ENCODE data around the gene EDRF1. TPM values are rescaled to one million over a fixed set of nuclear protein-coding genes. Genes with fewer than 3 reads are reported as not detected.
A peak's percentile ranks its signal among the peaks of the same experiment; 100 is the strongest.

The EDRF1 gene
- total and polyA plus RNA-seq, 12 donors = 8.1 to 35.9 (median 18.6) TPM

DNA sequence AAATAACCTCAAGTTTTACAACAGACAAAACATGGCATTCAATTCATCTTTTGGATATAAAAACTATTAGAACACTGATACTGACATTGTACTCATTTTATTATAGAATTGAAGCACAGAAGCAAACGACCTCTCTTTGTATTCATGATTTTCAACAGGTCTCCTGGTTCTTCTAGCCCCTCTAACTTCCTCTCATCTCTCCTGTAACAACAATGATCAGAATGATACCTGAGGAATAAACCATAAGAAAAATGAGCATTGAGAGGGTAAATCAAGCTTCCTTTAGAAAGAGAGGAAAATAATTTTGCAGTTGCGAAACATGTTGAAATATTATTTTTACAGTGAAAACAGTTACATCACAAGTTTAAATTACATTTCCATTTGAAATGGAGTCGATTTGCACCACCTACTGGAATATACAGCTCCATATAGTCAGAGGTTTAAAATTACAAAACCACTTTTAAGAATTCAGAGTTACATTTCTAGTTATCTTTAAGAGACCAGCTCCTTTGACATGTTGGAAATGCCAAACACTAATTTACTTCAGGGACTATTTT, 19.1 kb upstream of the EDRF1 start:
- Histone ChIP-seq H3K36me3 (replicated peaks in 1 of 2) (no peaks in the 10 kb centered on the region), H3K4me1 (replicated peaks in 1 of 2) (no peaks in the 10 kb centered on the region), H3K27ac (no peak overlapping the region), H3K4me3 (no peak overlapping the region), H3K27me3 (no peaks in the 10 kb centered on the region), H3K9me3 (replicated peaks in 1 of 3) (no peaks in the 10 kb centered on the region)
- WGBS, 4 donors = 53 to 60% (median 55%) methylated on average over 3 of the region's 3 CpGs
- TF ChIP-seq, protein P1, sequence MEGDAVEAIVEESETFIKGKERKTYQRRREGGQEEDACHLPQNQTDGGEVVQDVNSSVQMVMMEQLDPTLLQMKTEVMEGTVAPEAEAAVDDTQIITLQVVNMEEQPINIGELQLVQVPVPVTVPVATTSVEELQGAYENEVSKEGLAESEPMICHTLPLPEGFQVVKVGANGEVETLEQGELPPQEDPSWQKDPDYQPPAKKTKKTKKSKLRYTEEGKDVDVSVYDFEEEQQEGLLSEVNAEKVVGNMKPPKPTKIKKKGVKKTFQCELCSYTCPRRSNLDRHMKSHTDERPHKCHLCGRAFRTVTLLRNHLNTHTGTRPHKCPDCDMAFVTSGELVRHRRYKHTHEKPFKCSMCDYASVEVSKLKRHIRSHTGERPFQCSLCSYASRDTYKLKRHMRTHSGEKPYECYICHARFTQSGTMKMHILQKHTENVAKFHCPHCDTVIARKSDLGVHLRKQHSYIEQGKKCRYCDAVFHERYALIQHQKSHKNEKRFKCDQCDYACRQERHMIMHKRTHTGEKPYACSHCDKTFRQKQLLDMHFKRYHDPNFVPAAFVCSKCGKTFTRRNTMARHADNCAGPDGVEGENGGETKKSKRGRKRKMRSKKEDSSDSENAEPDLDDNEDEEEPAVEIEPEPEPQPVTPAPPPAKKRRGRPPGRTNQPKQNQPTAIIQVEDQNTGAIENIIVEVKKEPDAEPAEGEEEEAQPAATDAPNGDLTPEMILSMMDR (IDR thresholded peaks at IDR 0.05) = no peak
- TF ChIP-seq POLR2A (IDR thresholded peaks at IDR 0.05) = no peak
- intact Hi-C loops (cut with DNase I) = no loop called here
- DNase-seq = no peak

DNA sequence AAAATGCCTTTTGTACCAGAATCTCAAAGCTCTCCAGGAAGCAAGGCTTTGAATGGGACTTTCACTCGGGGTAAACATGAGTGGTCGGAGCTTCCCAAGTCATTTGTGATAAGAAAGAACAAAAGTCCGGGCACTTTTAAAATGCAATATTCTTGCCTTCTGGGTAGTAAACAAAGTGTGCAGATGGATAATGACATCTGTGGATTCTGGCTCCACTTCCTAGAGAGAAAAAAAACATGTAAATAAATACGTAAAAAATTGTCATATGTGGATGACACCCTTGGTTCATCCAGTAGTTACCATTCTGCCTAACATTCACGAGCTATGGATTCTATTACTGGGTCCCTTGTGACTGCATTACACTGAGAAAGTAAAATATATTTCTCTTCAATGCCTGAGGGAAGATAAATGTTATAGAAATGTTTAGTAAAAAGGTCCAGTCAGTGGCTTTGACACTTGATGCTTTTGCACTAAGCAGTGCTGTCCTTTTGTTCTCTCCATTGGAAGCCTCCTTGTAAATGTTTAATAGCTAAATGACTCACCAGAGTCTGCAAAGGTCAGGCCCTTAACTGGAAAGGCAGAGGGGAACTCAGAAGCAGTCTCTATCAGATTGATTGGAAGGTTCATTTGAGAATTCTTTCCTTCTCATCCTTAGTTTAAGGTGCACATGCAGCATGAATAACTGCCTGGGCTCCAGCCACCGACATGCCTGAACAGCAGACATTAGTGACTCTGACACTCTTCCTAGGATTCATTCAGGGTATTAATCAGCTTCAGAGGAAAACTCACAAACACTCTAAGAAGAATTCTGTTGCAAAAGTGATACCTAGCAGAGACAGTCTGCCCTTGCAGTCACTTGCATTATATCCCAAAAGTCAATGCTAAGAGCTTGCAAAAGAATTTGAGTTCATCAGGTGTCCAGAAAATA, 11.7 kb upstream of the EDRF1 start:
- Histone ChIP-seq H3K27me3 (no peaks in the 10 kb centered on the region), H3K36me3 (replicated peaks in 1 of 2) (no peaks in the 10 kb centered on the region), H3K4me3 (no peak overlapping the region), H3K4me1 (replicated peaks in 1 of 2) (peaks cover 0 to 6% of the 10 kb centered on the region in 2 donors), H3K27ac (peak overlapping the region in 1 of 5 donors; percentile 25), H3K9me3 (replicated peaks in 1 of 3) (no peaks in the 10 kb centered on the region)
- WGBS, 4 donors = 61 to 72% (median 67%) methylated on average over 6 of the region's 6 CpGs
- intact Hi-C loops (cut with DNase I) = no loop called here
- peak in 3 of 7 donors; percentile 12 to 22 (median 21) for DNase-seq
- TF ChIP-seq, protein P1 (IDR thresholded peaks at IDR 0.05) = no peak
- no peak for TF ChIP-seq POLR2A (IDR thresholded peaks at IDR 0.05)

DNA sequence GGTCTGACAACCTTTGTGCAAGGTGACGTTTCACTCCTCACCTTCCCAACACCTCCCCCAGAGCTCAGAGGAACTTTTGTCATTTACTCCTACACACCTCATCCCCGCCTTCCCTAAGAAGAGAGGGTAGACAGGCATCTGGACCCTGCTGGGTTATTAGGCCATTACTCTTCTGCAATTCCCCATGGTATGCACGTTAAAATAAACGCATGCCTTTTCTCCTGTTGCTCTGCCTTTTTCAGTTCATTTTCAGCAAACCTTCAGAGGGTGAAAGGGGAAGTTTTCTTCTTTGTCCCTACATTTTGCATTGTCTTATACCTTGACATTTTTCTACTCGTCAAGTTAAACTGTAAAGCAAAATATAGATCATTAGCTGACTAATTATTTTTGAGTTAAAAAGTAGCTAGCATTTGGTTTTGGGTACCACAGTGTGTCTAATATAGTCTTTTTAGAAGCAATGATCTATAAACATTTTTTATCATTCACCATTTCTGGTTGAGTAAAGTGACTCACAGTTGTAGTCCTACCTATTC, 10.5 kb upstream of the EDRF1 start:
- peak overlapping the region in 1 of 5 donors; percentile 66 for H3K27ac ChIP-seq
- no peak for DNase-seq
- intact Hi-C loops (cut with DNase I) = no loop called here
- H3K27me3 ChIP-seq = no peaks in the 10 kb centered on the region
- TF ChIP-seq, protein P1 (IDR thresholded peaks at IDR 0.05) = no peak
- no peak for TF ChIP-seq POLR2A (IDR thresholded peaks at IDR 0.05)
- WGBS, 4 donors = 79 to 88% (median 87%) methylated on average over 5 of the region's 5 CpGs
- peaks cover 0 to 6% of the 10 kb centered on the region in 2 donors for H3K4me1 ChIP-seq (replicated peaks in 1 of 2)
- H3K9me3 ChIP-seq (replicated peaks in 1 of 3) = no peaks in the 10 kb centered on the region
- peak overlapping the region in 1 of 4 donors; percentile 11 for H3K4me3 ChIP-seq
- H3K36me3 ChIP-seq (replicated peaks in 1 of 2) = no peaks in the 10 kb centered on the region
